Spleen (tissue), 7 donors: Measurements from ENCODE around the gene DNM3.

Experiments
- CTCF ChIP-seq, 11 experiments: fragments of 200-600 bp in 7 of 11; fragments of 450-650 bp in 4 of 11; sonication (generic) in 4 of 11; IDR thresholded peaks in 8 of 11; conservative IDR thresholded peaks in 3 of 11; 1 replicate in 7 of 11; 2 replicates in 4 of 11; pipeline versions ENCODE4 v1.4.0 to v1.8.0; 2016 to 2021; ENCODE audit warnings: antibody characterized with exemption in 11 of 11, inconsistent platforms in 4 of 11, mild to moderate bottlenecking in 1 of 11
- POLR2A ChIP-seq, 3 donors: fragments of 450-650 bp; IDR thresholded peaks; one replicate each; pipeline ENCODE4 v1.5.1; 2017; ENCODE audit warnings: antibody characterized with exemption in 3 of 3, mild to moderate bottlenecking in 1 of 3
- POLR2AphosphoS5 ChIP-seq, 3 donors: sonication (generic); formaldehyde crosslinking; IDR thresholded peaks; one replicate each; pipeline ENCODE4 v1.5.1; 2017; ENCODE audit warnings: antibody characterized with exemption in 3 of 3
- donor health status: DM: no; HTN: no; CAD: no; lungs with moderate emphysema.
- donor health status: DM: no; HTN: no; CAD: no.
- donor health status: DM: no; HTN: no; CAD: no.

GRCh38 chr1:171873664-171874063, 32.4 kb downstream of the DNM3 start:
- TF ChIP-seq POLR2A (IDR thresholded peaks at IDR 0.05) (no peak), POLR2AphosphoS5 (IDR thresholded peaks at IDR 0.05) (no peak), CTCF (IDR thresholded peaks at IDR 0.05 in 8 of 11, conservative IDR thresholded peaks at IDR 0.05 in 3 of 11) (no peak)
